Natural killer cell (primary cell): Measurements from ENCODE around the gene PLXDC1. TPM values are rescaled to one million over a fixed set of nuclear protein-coding genes. Genes with fewer than 3 reads are reported as not detected.
"Not testable (repeated sequence)": the region's sequence is repeated elsewhere in the genome, so short reads cannot be mapped to it uniquely, and the experiment has no call there.

Source experiments
- ATAC-seq, 3 donors: fragments of 150-1000 bp in 2 of 3; fragments of 200-7000 bp in 1 of 3; cut with Tn5 transposase; 1 replicate in 1 of 3; 2 replicates in 2 of 3; pipeline ENCODE4 v1.10.0; 2021; ENCODE audit warnings: mild to moderate bottlenecking in 2 of 3, moderate library complexity in 2 of 3
- DNase-seq, 2 donors: peaks; one replicate each; pipeline versions ENCODE4 v3.0.0 to v3.0.0-alpha.2; 2013 to 2021; ENCODE audit warnings: mixed read lengths in 1 of 2
- H3K27ac ChIP-seq: one replicate; pipeline ENCODE4 v1.5.1; 2013; ENCODE audit warnings: mild to moderate bottlenecking, low read length
- H3K27me3 ChIP-seq: one replicate; pipeline ENCODE4 v1.6.1; 2013; ENCODE audit warnings: low read length; ENCODE audit not compliant: control insufficient read depth, insufficient read depth
- H3K36me3 ChIP-seq: one replicate; pipeline ENCODE4 v1.6.1; 2013; ENCODE audit warnings: low read length; ENCODE audit not compliant: control insufficient read depth, insufficient read depth
- H3K4me1 ChIP-seq: one replicate; pipeline ENCODE4 v1.6.1; 2013; ENCODE audit warnings: low read length; ENCODE audit not compliant: control insufficient read depth, insufficient read depth
- H3K4me3 ChIP-seq: one replicate; pipeline ENCODE4 v1.5.1; 2013; ENCODE audit warnings: low read length
- H3K9me3 ChIP-seq: one replicate; pipeline ENCODE4 v1.6.1; 2013; ENCODE audit warnings: low read length; ENCODE audit not compliant: control insufficient read depth, insufficient read depth
- H3K27ac Mint-ChIP-seq, 2 donors: one replicate each; pipeline ENCODE4 v1.8.0; 2022; ENCODE audit warnings: mild to moderate bottlenecking in 2 of 2, mixed read lengths in 2 of 2, moderate library complexity in 1 of 2
- H3K27me3 Mint-ChIP-seq, 2 donors: one replicate each; pipeline ENCODE4 v1.8.0; 2022; ENCODE audit warnings: low read depth in 2 of 2, mixed read lengths in 2 of 2
- H3K36me3 Mint-ChIP-seq: one replicate; pipeline ENCODE4 v1.8.0; 2022; ENCODE audit warnings: mixed read lengths
- H3K4me1 Mint-ChIP-seq, 2 donors: one replicate each; pipeline ENCODE4 v1.8.0; 2022; ENCODE audit warnings: mixed read lengths in 2 of 2
- H3K4me3 Mint-ChIP-seq: one replicate; pipeline ENCODE4 v1.8.0; 2022; ENCODE audit warnings: mild to moderate bottlenecking, moderate library complexity, mixed read lengths
- H3K9me3 Mint-ChIP-seq, 2 donors: one replicate each; pipeline ENCODE4 v1.8.0; 2022; ENCODE audit warnings: mixed read lengths in 2 of 2
- WGBS: methylation state at CpG from one replicate; pipeline ENCODE4 v1.1.7; 2013; ENCODE audit warnings: missing lambda C conversion rate; ENCODE audit not compliant: insufficient coverage; 5-methylcytosine and 5-hydroxymethylcytosine counted together
- intact Hi-C: fragments of 100-400 bp; cut with micrococcal nuclease; formaldehyde crosslinking; loops from one replicate; pipeline ENCODE4 v1.14.2; 2022
- total RNA-seq, 4 donors: library from RNA; stranded (reverse); fragments of 120-200 nt in 1 of 4; gene quantifications; one replicate each; pipeline versions ENCODE4 v1.2.3 to v1.2.4, GENCODE V29; 2013 to 2022
- TF ChIP-seq, protein P1 (sequence below): fragments of 200-600 bp; IDR thresholded peaks from one replicate; pipeline ENCODE4 v1.8.0; 2022; ENCODE audit warnings: antibody characterized with exemption

The PLXDC1 gene
- total RNA-seq, 3 donors from 2014 or later (not counting 1 experiment from before 2014, with no cell fraction given), result 5.7 to 53.6 (median 15.9) TPM

- H3K27ac Mint-ChIP-seq, result no peak overlapping the region
- TF ChIP-seq, protein P1, sequence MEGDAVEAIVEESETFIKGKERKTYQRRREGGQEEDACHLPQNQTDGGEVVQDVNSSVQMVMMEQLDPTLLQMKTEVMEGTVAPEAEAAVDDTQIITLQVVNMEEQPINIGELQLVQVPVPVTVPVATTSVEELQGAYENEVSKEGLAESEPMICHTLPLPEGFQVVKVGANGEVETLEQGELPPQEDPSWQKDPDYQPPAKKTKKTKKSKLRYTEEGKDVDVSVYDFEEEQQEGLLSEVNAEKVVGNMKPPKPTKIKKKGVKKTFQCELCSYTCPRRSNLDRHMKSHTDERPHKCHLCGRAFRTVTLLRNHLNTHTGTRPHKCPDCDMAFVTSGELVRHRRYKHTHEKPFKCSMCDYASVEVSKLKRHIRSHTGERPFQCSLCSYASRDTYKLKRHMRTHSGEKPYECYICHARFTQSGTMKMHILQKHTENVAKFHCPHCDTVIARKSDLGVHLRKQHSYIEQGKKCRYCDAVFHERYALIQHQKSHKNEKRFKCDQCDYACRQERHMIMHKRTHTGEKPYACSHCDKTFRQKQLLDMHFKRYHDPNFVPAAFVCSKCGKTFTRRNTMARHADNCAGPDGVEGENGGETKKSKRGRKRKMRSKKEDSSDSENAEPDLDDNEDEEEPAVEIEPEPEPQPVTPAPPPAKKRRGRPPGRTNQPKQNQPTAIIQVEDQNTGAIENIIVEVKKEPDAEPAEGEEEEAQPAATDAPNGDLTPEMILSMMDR, result no peak
- no peaks in the 10 kb centered on the region for H3K36me3 Mint-ChIP-seq
- no peak for DNase-seq
- intact Hi-C loops, result loop anchor here (5.0 kb wide), 1 partner anchor 63 kb away; no protein-coding TSS in a partner anchor
- ATAC-seq, result no peak
- H3K9me3 Mint-ChIP-seq, result no peaks in the 10 kb centered on the region
- no peak overlapping the region for H3K27ac ChIP-seq
- no peaks in the 10 kb centered on the region for H3K27me3 Mint-ChIP-seq
- peaks cover 28 to 39% of the 10 kb centered on the region in 2 donors for H3K4me1 Mint-ChIP-seq
- no peaks in the 10 kb centered on the region for H3K27me3 ChIP-seq
- peak overlapping the region; percentile 21 for H3K4me3 Mint-ChIP-seq
- no peaks in the 10 kb centered on the region for H3K9me3 ChIP-seq
- peaks cover 41% of the 10 kb centered on the region for H3K4me1 ChIP-seq
- H3K4me3 ChIP-seq, result no peak overlapping the region
- 65% methylated on average over 14 of the region's 14 CpGs for WGBS
- H3K36me3 ChIP-seq, result no peaks in the 10 kb centered on the region
These were observed 17.7 kb upstream of the PLXDC1 start for GRCh38 chr17:39169101-39169500.

DNA sequence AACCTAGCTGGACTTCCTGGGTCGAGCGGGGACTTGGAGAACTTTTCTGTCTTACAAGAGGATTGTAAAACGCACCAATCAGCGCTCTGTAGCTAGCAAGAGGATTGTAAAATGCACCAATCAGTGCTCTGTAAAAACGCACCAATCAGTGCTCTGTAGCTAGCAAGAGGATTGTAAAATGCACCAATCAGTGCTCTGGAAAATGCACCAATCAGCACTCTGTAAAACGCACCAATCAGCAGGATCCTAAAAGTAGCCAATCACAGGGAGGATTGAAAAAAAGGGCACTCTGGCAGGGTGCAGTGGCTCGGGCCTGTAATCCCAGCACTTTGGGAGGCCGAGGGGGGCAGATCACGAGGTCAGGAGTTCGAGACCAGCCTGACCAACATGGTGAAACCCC is 17.1 kb upstream of the PLXDC1 start:
- not testable (repeated sequence) for H3K36me3 Mint-ChIP-seq, H3K9me3 ChIP-seq, H3K27ac ChIP-seq, H3K27ac Mint-ChIP-seq, H3K9me3 Mint-ChIP-seq, H3K36me3 ChIP-seq, DNase-seq, H3K27me3 Mint-ChIP-seq, H3K4me3 Mint-ChIP-seq, H3K4me3 ChIP-seq, H3K27me3 ChIP-seq, ATAC-seq
- intact Hi-C loops, result loop anchor here (5.0 kb wide), 1 partner anchor 64 kb away; no protein-coding TSS in a partner anchor
- H3K4me1 Mint-ChIP-seq, result peaks cover 31 to 39% of the 10 kb centered on the region in 2 donors
- H3K4me1 ChIP-seq, result peaks cover 41% of the 10 kb centered on the region
- WGBS, result 98% methylated on average over 10 of the region's 10 CpGs

- no peak overlapping the region for H3K27ac ChIP-seq
- Mint-ChIP-seq H3K4me3 (peak overlapping the region; percentile 92), H3K4me1 (peaks cover 31 to 39% of the 10 kb centered on the region in 2 donors), H3K27me3 (no peaks in the 10 kb centered on the region), H3K36me3 (no peaks in the 10 kb centered on the region), H3K9me3 (no peaks in the 10 kb centered on the region), H3K27ac (peak overlapping the region; percentile 18 to 32)
- no peaks in the 10 kb centered on the region for H3K36me3 ChIP-seq
- no peak overlapping the region for H3K4me3 ChIP-seq
- TF ChIP-seq, protein P1, result no peak
- ATAC-seq, result peak; percentile 39 to 55 (median 49)
- peaks cover 41% of the 10 kb centered on the region for H3K4me1 ChIP-seq
- peak in 1 of 2 donors; percentile 47 for DNase-seq
- intact Hi-C loops, result loop anchor here (5.0 kb wide), 1 partner anchor 65 kb away; no protein-coding TSS in a partner anchor
- 0% methylated on average over 2 of the region's 2 CpGs for WGBS
- no peaks in the 10 kb centered on the region for H3K9me3 ChIP-seq
- no peaks in the 10 kb centered on the region for H3K27me3 ChIP-seq
These were observed 16.0 kb upstream of the PLXDC1 start for GRCh38 chr17:39167476-39167875.

- no peaks in the 10 kb centered on the region for H3K36me3 ChIP-seq
These were observed 15.2 kb upstream of the PLXDC1 start for GRCh38 chr17:39166437-39167335.

More at GRCh38 chr17:39166437-39167335, 15.2 kb upstream of the PLXDC1 start:
- Mint-ChIP-seq H3K36me3 (no peaks in the 10 kb centered on the region), H3K27me3 (no peaks in the 10 kb centered on the region), H3K27ac (peak overlapping the region in 1 of 2 donors; percentile 32), H3K9me3 (no peaks in the 10 kb centered on the region), H3K4me1 (peaks cover 31 to 33% of the 10 kb centered on the region in 2 donors), H3K4me3 (peak overlapping the region; percentile 92)
- DNase-seq, result no peak
- TF ChIP-seq, protein P1, result no peak
- no peak overlapping the region for H3K27ac ChIP-seq
- intact Hi-C loops, result loop anchor here (5.0 kb wide), 1 partner anchor 66 kb away; no protein-coding TSS in a partner anchor
- no peak for ATAC-seq
- H3K4me3 ChIP-seq, result no peak overlapping the region
- H3K27me3 ChIP-seq, result no peaks in the 10 kb centered on the region
- peaks cover 41% of the 10 kb centered on the region for H3K4me1 ChIP-seq
- 73% methylated on average over 5 of the region's 7 CpGs for WGBS
- no peaks in the 10 kb centered on the region for H3K9me3 ChIP-seq
